Cardiac fibroblast (primary cell): ENCODE measurements around the gene VDAC1.

Experiments used
- DNase-seq, 2 donors: peaks; one replicate each; pipeline versions ENCODE4 v3.0.0 to v3.0.0-alpha.2; 2010; ENCODE audit warnings: low read depth in 2 of 2
- H3K4me3 ChIP-seq, 2 donors: replicated peaks in 1 of 2; 1 replicate in 1 of 2; 2 replicates in 1 of 2; pipeline ENCODE4 v1.5.1; 2011; ENCODE audit warnings: low read depth in 2 of 2, low read length in 2 of 2, mild to moderate bottlenecking in 2 of 2, moderate library complexity in 1 of 2
- TF ChIP-seq, protein P1 (sequence below): IDR thresholded peaks from one replicate; pipeline ENCODE4 v1.5.1; 2011; ENCODE audit warnings: low read depth, mild to moderate bottlenecking, low read length, inconsistent platforms

Gene VDAC1

DNA sequence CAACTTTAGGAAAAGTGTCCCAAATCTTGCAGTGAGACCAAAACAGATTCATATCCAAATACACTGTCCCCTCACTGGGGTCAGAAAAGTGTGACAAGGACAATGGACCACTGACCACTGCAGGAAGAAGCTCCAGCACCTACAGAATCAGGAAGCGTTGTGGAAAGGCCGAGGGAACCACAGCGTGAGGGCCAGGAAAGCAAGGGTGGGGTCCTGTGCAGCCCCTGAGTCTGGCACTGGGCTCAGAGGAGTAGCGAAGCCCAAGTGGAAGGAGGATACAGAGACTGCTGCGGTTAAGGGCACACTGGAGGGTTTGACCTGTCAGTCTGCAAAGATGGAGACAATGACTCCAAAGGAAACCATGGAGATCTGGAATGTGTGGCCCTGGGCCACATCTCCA is 73.2 kb downstream of the VDAC1 start:
- no peak overlapping the region for H3K4me3 ChIP-seq
- TF ChIP-seq, protein P1, sequence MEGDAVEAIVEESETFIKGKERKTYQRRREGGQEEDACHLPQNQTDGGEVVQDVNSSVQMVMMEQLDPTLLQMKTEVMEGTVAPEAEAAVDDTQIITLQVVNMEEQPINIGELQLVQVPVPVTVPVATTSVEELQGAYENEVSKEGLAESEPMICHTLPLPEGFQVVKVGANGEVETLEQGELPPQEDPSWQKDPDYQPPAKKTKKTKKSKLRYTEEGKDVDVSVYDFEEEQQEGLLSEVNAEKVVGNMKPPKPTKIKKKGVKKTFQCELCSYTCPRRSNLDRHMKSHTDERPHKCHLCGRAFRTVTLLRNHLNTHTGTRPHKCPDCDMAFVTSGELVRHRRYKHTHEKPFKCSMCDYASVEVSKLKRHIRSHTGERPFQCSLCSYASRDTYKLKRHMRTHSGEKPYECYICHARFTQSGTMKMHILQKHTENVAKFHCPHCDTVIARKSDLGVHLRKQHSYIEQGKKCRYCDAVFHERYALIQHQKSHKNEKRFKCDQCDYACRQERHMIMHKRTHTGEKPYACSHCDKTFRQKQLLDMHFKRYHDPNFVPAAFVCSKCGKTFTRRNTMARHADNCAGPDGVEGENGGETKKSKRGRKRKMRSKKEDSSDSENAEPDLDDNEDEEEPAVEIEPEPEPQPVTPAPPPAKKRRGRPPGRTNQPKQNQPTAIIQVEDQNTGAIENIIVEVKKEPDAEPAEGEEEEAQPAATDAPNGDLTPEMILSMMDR: no peak

DNA sequence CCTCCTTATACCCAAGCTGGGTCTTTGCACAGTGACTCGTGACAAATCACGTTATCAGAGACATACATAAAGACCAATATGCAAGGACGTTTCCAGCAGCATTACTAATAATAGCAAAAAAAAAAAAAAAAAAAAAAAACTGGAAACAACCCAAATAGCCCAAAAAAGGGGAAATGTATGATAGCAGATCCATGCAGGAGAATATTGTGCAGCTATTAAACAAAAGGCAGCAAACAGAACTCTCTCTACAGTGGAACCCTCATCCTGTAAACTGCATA is 74.0 kb downstream of the VDAC1 start:
- no peak for DNase-seq
- H3K4me3 ChIP-seq: no peak overlapping the region
- TF ChIP-seq, protein P1: no peak

More for the DNA sequence above, 73.2 kb downstream of the VDAC1 start:
- DNase-seq: no peak

DNA sequence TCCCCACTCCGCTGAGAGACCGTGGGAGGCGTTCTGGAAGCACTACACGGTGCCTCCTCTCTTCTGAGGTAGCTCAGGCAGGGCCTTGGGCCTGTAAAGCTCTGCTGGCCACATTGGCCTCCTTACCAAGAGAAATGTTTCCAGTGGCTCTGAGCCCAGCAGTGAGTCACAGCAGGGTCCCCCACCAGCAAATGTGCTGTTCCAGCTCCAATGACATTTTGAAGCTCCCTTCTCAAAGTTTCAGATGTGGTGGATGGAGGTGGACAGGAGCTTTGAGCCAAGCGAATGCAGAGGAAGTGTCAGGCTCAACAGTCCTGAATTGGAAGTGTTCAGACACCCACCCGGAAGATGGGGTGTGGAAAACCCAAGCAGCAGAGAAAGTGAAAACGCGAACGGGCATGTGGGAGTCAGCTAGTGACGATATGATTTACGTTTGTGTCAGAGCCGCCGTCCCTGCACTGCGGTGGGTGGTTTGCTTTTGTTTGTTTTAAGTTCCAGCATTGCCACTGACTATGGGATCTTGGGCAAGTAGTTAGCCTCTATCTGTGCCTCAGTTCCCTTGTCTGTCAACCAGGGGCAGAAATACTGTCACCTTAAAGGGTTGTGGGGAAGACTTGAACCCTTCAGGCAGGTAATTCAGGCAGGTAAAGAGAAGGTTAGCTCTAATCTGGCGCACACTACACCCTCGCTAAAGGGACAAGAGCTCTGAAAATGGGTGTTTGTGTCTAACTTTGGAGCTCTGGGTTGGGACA is 74.5 kb downstream of the VDAC1 start:
- peak; percentile 53 to 58 for DNase-seq
- H3K4me3 ChIP-seq: no peak overlapping the region
- TF ChIP-seq, protein P1: no peak

DNA sequence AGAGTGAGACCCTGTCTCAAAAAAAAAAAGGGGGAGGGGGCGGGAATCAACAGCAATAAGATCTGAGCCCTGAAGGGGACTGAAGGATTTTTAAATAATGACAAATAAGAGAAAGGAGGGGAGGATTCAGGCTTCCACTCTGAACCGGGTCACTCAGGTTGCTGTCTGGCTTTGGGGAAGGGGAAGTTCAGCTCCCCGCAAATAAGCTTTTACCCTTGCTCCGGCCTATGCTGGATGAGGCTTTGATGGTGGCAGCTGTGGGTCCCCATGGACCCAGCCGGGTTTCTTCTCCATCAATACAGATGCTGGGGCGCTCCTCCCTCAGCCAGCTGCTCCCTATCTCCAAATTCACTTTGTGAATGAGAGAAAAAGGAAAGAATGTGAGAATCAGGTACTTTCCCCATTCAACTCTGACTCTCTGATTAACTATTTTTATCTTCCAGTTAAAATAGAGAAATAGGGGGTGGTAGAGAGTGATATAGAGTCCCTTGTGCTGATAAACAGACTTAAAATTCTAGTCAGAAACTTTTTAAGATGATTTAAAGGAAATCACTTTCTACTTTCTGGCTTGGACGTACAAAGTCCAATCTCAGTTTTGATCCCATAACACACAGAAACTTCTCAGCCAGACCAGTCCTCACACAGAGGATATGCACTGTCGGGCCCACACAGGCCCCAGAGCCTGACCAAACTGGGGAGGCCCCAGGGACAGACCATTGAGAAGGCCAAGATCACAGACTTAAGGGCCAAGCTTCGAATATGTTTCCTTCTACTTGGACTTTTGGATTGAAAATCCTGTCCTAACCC is 76.0 kb downstream of the VDAC1 start:
- DNase-seq: no peak
- no peak overlapping the region for H3K4me3 ChIP-seq
- TF ChIP-seq, protein P1: no peak

DNA sequence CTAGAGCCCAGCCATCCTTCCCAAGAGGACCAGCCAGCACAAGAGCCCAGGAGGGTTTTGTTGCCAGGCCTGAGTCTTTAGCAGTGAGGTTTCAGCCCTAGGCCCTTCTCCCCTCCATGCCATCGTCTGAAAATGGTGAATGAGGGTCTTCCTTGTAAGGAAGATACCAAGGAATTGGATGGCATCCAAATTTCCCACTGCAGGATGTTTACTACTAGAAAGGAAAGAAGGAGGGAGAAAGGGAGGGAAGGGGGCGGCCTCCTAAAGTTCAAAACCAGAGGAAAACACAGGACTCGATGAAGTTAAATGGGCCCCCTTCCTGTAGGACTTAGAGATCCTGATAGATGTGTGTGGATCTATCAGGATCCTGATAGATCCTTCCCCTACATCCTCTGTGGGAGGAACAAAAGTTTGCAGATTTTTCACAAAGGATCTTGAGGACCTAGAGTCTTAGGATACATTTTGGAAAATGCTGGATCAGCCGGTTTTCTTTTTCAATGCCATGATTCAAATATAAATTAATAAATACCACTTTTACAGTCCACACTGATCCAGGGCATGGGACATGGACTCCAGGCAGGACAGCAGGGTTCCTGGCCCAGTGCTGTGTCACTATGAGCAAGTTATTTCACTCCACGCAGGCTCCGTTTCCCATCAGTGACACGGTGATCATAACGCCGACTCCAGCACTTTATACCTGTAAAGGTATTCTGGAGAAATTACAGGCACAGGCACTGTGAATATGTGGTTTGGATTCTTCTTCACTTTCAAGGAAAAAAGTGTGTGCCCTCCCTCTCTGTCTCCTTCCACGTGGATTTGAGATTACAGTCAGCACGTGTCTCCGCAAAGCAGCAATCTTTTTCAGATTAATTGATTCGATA is 77.2 kb downstream of the VDAC1 start:
- DNase-seq: peak in 1 of 2 donors; percentile 48

More for the DNA sequence above, 77.2 kb downstream of the VDAC1 start:
- TF ChIP-seq, protein P1: no peak
- no peak overlapping the region for H3K4me3 ChIP-seq
